ENCODE results near the gene TLE4. TPM values are rescaled to one million over a fixed set of nuclear protein-coding genes. Genes with fewer than 3 reads are reported as not detected.
A peak's percentile ranks its signal among the peaks of the same experiment; 100 is the strongest.

The TLE4 gene
- polyA plus RNA-seq, 1 donor (not counting 4 experiments of a cell fraction or from before 2014, with no cell fraction given), result 14.7 TPM

GRCh38 chr9:79731171-79731890 lies 159.6 kb downstream of the TLE4 start:
- H3K9ac ChIP-seq (ENCODE audit: control insufficient read depth, extremely low read depth, insufficient read depth, low read length), result no peak overlapping the region
- FAIRE-seq, result no peak
- H3K4me3 ChIP-seq (ENCODE audit: control insufficient read depth in 2 of 3, extremely low read depth in 1 of 3, insufficient read depth in 2 of 3, low read depth in 1 of 3, low read length in 3 of 3), result no peak overlapping the region
- H3K9me3 ChIP-seq (ENCODE audit: control insufficient read depth, low read depth, low read length), result no peaks in the 10 kb centered on the region
- H3K9me1 ChIP-seq (ENCODE audit: control insufficient read depth, extremely low read depth, insufficient read depth, low read length), result no peaks in the 10 kb centered on the region
- no peaks in the 10 kb centered on the region for H3K27me3 ChIP-seq (ENCODE audit: control insufficient read depth, extremely low read depth, insufficient read depth, low read length)
- no peak overlapping the region for H3K27ac ChIP-seq (ENCODE audit: control insufficient read depth, insufficient read depth, low read length)
- H3K36me3 ChIP-seq (ENCODE audit: control insufficient read depth in 2 of 2, extremely low read depth in 1 of 2, insufficient read depth in 2 of 2, low read length in 2 of 2), result peaks cover 0 to 5% of the 10 kb centered on the region in 2 experiments
- no peak overlapping the region for H3K4me2 ChIP-seq (ENCODE audit: control insufficient read depth, extremely low read depth, insufficient read depth, low read depth, low read length)
- no peaks in the 10 kb centered on the region for H4K20me1 ChIP-seq (ENCODE audit: control insufficient read depth, extremely low read depth, insufficient read depth, low read length)
- dilution Hi-C loops (cut with MboI; ENCODE audit: extremely low pct_ligation_motif_present, low sequenced_read_pairs), result no loop called here
- no peak overlapping the region for H2AFZ ChIP-seq (ENCODE audit: control insufficient read depth, low read length)
- H3K4me1 ChIP-seq (ENCODE audit: control insufficient read depth, extremely low read depth, insufficient read depth, low read length), result peaks cover 4% of the 10 kb centered on the region
- peak; percentile 1 for DNase-seq (ENCODE audit: low read depth, low spot score)
- TF ChIP-seq EZH2 (IDR thresholded peaks at IDR 0.05; ENCODE audit: low read length), result no peak
- TF ChIP-seq, protein P1, sequence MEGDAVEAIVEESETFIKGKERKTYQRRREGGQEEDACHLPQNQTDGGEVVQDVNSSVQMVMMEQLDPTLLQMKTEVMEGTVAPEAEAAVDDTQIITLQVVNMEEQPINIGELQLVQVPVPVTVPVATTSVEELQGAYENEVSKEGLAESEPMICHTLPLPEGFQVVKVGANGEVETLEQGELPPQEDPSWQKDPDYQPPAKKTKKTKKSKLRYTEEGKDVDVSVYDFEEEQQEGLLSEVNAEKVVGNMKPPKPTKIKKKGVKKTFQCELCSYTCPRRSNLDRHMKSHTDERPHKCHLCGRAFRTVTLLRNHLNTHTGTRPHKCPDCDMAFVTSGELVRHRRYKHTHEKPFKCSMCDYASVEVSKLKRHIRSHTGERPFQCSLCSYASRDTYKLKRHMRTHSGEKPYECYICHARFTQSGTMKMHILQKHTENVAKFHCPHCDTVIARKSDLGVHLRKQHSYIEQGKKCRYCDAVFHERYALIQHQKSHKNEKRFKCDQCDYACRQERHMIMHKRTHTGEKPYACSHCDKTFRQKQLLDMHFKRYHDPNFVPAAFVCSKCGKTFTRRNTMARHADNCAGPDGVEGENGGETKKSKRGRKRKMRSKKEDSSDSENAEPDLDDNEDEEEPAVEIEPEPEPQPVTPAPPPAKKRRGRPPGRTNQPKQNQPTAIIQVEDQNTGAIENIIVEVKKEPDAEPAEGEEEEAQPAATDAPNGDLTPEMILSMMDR (optimal IDR thresholded peaks at IDR 0.05 in 1 of 3, IDR thresholded peaks at IDR 0.05 in 1 of 3, conservative IDR thresholded peaks at IDR 0.05 in 1 of 3; ENCODE audit: extremely low read depth in 1 of 3, insufficient read depth in 2 of 3, low read length in 3 of 3), result no peak
- no peaks in the 10 kb centered on the region for H3K79me2 ChIP-seq (ENCODE audit: control insufficient read depth, insufficient read depth, low read length)

DNA sequence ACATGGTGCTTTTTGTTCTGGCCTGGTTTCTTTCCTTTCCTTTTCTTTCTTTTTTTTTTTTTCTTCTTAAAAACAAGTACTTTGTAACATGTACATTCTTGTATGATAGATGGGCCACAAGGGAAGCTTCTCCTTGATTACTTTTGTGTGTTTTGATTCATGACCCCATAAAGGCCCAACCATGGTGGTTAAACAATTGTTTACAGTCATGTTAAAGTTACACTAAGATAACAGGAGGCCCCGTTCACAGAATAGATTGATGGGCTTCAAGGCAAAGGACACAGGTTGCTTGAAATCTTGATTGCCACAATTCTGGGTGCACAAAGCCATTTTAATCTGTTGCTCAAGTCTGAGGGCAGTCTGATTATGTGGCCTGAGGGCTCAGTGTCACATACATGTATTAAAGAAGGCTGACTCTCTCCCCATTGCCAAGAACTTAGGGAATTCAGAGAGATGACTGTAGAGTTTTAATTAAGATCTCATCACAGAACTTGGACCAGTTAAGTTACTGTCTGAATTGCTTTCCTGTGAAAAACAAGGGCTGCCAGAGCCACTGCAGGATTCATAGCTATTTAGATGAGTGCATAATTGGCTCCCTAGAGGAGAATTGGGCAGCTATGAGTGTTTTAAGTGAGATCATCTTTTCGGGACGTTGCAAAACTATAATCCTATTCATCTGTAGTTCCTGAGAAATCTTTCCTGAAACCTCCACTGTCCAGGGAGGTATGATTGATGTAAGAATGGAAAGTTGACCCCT lies 163.4 kb downstream of the TLE4 start:
- H3K4me3 ChIP-seq (ENCODE audit: control insufficient read depth in 2 of 3, extremely low read depth in 1 of 3, insufficient read depth in 2 of 3, low read depth in 1 of 3, low read length in 3 of 3), result no peak overlapping the region
- H3K4me2 ChIP-seq (ENCODE audit: control insufficient read depth, extremely low read depth, insufficient read depth, low read depth, low read length), result no peak overlapping the region
- no peak for FAIRE-seq
- no peaks in the 10 kb centered on the region for H3K36me3 ChIP-seq (ENCODE audit: control insufficient read depth in 2 of 2, extremely low read depth in 1 of 2, insufficient read depth in 2 of 2, low read length in 2 of 2)
- no peak overlapping the region for H2AFZ ChIP-seq (ENCODE audit: control insufficient read depth, low read length)
- H3K27ac ChIP-seq (ENCODE audit: control insufficient read depth, insufficient read depth, low read length), result no peak overlapping the region
- dilution Hi-C loops (cut with MboI; ENCODE audit: extremely low pct_ligation_motif_present, low sequenced_read_pairs), result no loop called here
- no peaks in the 10 kb centered on the region for H3K9me3 ChIP-seq (ENCODE audit: control insufficient read depth, low read depth, low read length)
- no peaks in the 10 kb centered on the region for H3K9me1 ChIP-seq (ENCODE audit: control insufficient read depth, extremely low read depth, insufficient read depth, low read length)
- H3K79me2 ChIP-seq (ENCODE audit: control insufficient read depth, insufficient read depth, low read length), result no peaks in the 10 kb centered on the region
- H3K27me3 ChIP-seq (ENCODE audit: control insufficient read depth, extremely low read depth, insufficient read depth, low read length), result no peaks in the 10 kb centered on the region
- H3K4me1 ChIP-seq (ENCODE audit: control insufficient read depth, extremely low read depth, insufficient read depth, low read length), result peaks cover 4% of the 10 kb centered on the region
- TF ChIP-seq, protein P1 (optimal IDR thresholded peaks at IDR 0.05 in 1 of 3, IDR thresholded peaks at IDR 0.05 in 1 of 3, conservative IDR thresholded peaks at IDR 0.05 in 1 of 3; ENCODE audit: extremely low read depth in 1 of 3, insufficient read depth in 2 of 3, low read length in 3 of 3), result no peak
- TF ChIP-seq EZH2 (IDR thresholded peaks at IDR 0.05; ENCODE audit: low read length), result no peak
- no peaks in the 10 kb centered on the region for H4K20me1 ChIP-seq (ENCODE audit: control insufficient read depth, extremely low read depth, insufficient read depth, low read length)
- no peak for DNase-seq (ENCODE audit: low read depth, low spot score)
- H3K9ac ChIP-seq (ENCODE audit: control insufficient read depth, extremely low read depth, insufficient read depth, low read length), result no peak overlapping the region

Data from keratinocyte (primary cell).